IMR-90 (cell line): ENCODE measurements around the gene MBTD1. TPM values are rescaled to one million over a fixed set of nuclear protein-coding genes. Genes with fewer than 3 reads are reported as not detected.

ENCODE experiments used
- ATAC-seq: fragments of 200-7000 bp; cut with Tn5 transposase; 2 replicates; pipeline ENCODE4 v1.9.1; 2020; ENCODE audit warnings: low read depth, mild to moderate bottlenecking, moderate library complexity
- BruUV-seq: library from RNA; stranded (reverse); fragments of 400-500 nt; replicated peaks from 2 replicates; lab custom pipeline; 2021; lab: Mats Ljungman, UMichigan
- CTCF ChIA-PET: fragments of 300-600 bp; formaldehyde crosslinking; extraction: SDS; loops from one replicate; lab custom pipeline; 2021; ENCODE audit warnings: antibody characterized with exemption; lab: Yijun Ruan, JAX
- POLR2A ChIA-PET: fragments of 300-600 bp; sonication (Branson Sonifier 250); formaldehyde crosslinking; loops from one replicate; lab custom pipeline; 2022; ENCODE audit warnings: antibody characterized with exemption; ENCODE audit not compliant: unreplicated experiment; lab: Charles Lee
- DNase-seq: peaks from one replicate; pipeline ENCODE4 v3.0.0; 2013
- H2AFZ ChIP-seq: replicated peaks from 2 replicates; pipeline ENCODE3; 2013; ENCODE audit warnings: low read length, mild to moderate bottlenecking; ENCODE audit not compliant: poor library complexity
- H2AK5ac ChIP-seq: 2 replicates; pipeline ENCODE4 v1.6.1; 2013; ENCODE audit warnings: low read depth, low read length, inconsistent platforms
- H2AK9ac ChIP-seq: replicated peaks from 2 replicates; pipeline ENCODE3; 2013; ENCODE audit warnings: mild to moderate bottlenecking, low read depth, low read length, moderate library complexity; ENCODE audit not compliant: poor library complexity
- H2BK120ac ChIP-seq: 2 replicates; pipeline ENCODE4 v1.6.1; 2013; ENCODE audit warnings: low read depth, low read length, inconsistent platforms
- H2BK15ac ChIP-seq: 3 replicates; pipeline ENCODE4 v1.6.1; 2013; ENCODE audit warnings: low read depth, low read length, inconsistent platforms
- H2BK20ac ChIP-seq: 2 replicates; pipeline ENCODE4 v1.6.1; 2013; ENCODE audit warnings: low read depth, mild to moderate bottlenecking, inconsistent platforms, low read length, moderate library complexity
- H2BK5ac ChIP-seq: 2 replicates; pipeline ENCODE4 v1.6.1; 2013; ENCODE audit warnings: mild to moderate bottlenecking, low read depth, low read length, inconsistent platforms; ENCODE audit not compliant: poor library complexity, severe bottlenecking
- H3K14ac ChIP-seq: replicated peaks from 2 replicates; pipeline ENCODE4 v1.6.1; 2013; ENCODE audit warnings: low read depth, low read length, inconsistent platforms
- H3K18ac ChIP-seq: 2 replicates; pipeline ENCODE4 v1.6.1; 2013; ENCODE audit warnings: low read depth, low read length, control low read depth
- H3K23ac ChIP-seq: 2 replicates; pipeline ENCODE4 v1.6.1; 2013; ENCODE audit warnings: low read depth, low read length, inconsistent platforms
- H3K27ac ChIP-seq: 2 replicates; pipeline ENCODE4 v1.5.1; 2013; ENCODE audit warnings: mild to moderate bottlenecking, control low read depth, low read length; ENCODE audit not compliant: insufficient read depth
- H3K27me3 ChIP-seq: 2 replicates; pipeline ENCODE4 v1.6.1; 2013; ENCODE audit warnings: low read length; ENCODE audit not compliant: control insufficient read depth, insufficient read depth
- H3K36me3 ChIP-seq: 2 replicates; pipeline ENCODE4 v1.6.1; 2013; ENCODE audit warnings: low read length, mixed read lengths; ENCODE audit not compliant: control insufficient read depth, insufficient read depth
- H3K4ac ChIP-seq: 2 replicates; pipeline ENCODE4 v1.6.1; 2013; ENCODE audit warnings: low read depth, low read length, inconsistent platforms
- H3K4me1 ChIP-seq: 2 replicates; pipeline ENCODE4 v1.6.1; 2013; ENCODE audit warnings: low read length, mixed read lengths; ENCODE audit not compliant: control insufficient read depth, insufficient read depth
- H3K4me2 ChIP-seq: 2 replicates; pipeline ENCODE4 v1.6.1; 2013; ENCODE audit warnings: low read depth, mild to moderate bottlenecking, control low read depth, low read length, moderate library complexity
- H3K4me3 ChIP-seq: 2 replicates; pipeline ENCODE4 v1.5.1; 2013; ENCODE audit warnings: low read depth, mild to moderate bottlenecking, control low read depth, low read length, moderate library complexity; ENCODE audit not compliant: insufficient read depth
- H3K56ac ChIP-seq: 2 replicates; pipeline ENCODE4 v1.6.1; 2013; ENCODE audit warnings: low read length, inconsistent platforms; ENCODE audit not compliant: insufficient read depth; ENCODE audit errors: extremely low read depth
- H3K79me1 ChIP-seq, 2 experiments: 2 replicates each; pipeline ENCODE4 v1.6.1; 2013; ENCODE audit warnings: low read length in 2 of 2, inconsistent platforms in 1 of 2, low read depth in 1 of 2
- H3K9ac ChIP-seq: 2 replicates; pipeline ENCODE4 v1.6.1; 2013; ENCODE audit warnings: low read depth, low read length, control low read depth
- H3K9me1 ChIP-seq: 2 replicates; pipeline ENCODE4 v1.6.1; 2013; ENCODE audit warnings: low read length, inconsistent platforms; ENCODE audit not compliant: insufficient read depth
- H3K9me3 ChIP-seq: 2 replicates; pipeline ENCODE4 v1.6.1; 2013; ENCODE audit warnings: low read length; ENCODE audit not compliant: control insufficient read depth, insufficient read depth
- H4K20me1 ChIP-seq: 2 replicates; pipeline ENCODE4 v1.6.1; 2013; ENCODE audit warnings: low read length, inconsistent platforms; ENCODE audit not compliant: insufficient read depth
- H4K5ac ChIP-seq: 2 replicates; pipeline ENCODE4 v1.6.1; 2013; ENCODE audit warnings: mild to moderate bottlenecking, low read depth, low read length, control low read depth
- H4K8ac ChIP-seq, 2 experiments: 2 replicates each; pipeline ENCODE4 v1.6.1; 2013; ENCODE audit warnings: low read depth in 2 of 2, low read length in 2 of 2, control low read depth in 1 of 2, inconsistent platforms in 1 of 2
- H4K91ac ChIP-seq: 2 replicates; pipeline ENCODE4 v1.6.1; 2013; ENCODE audit warnings: low read depth, low read length, inconsistent platforms; ENCODE audit not compliant: insufficient read depth
- CEBPB ChIP-seq: IDR thresholded peaks from 2 replicates; pipeline ENCODE4 v1.6.1; 2012; ENCODE audit warnings: low read depth, low read length, improper control_type of control experiment
- CHD1 ChIP-seq: IDR thresholded peaks from 2 replicates; pipeline ENCODE4 v1.6.1; 2012; ENCODE audit warnings: low read depth, low read length, improper control_type of control experiment
- FOS ChIP-seq: fragments of 150-350 bp; IDR thresholded peaks from 2 replicates; pipeline ENCODE4 v1.6.1; 2016; ENCODE audit warnings: low read depth, low read length
- MAFK ChIP-seq: IDR thresholded peaks from 2 replicates; pipeline ENCODE4 v1.6.1; 2012; ENCODE audit warnings: low read depth, low read length, improper control_type of control experiment
- MAZ ChIP-seq: IDR thresholded peaks from 2 replicates; pipeline ENCODE4 v1.6.1; 2012; ENCODE audit warnings: low read depth, mild to moderate bottlenecking, low read length, improper control_type of control experiment, moderate library complexity, borderline replicate concordance
- NFE2L2 ChIP-seq: fragments of 150-350 bp; IDR thresholded peaks from 2 replicates; pipeline ENCODE4 v1.6.1; 2016; ENCODE audit warnings: low read depth, mild to moderate bottlenecking, low read length
- POLR2A ChIP-seq: IDR thresholded peaks from 2 replicates; pipeline ENCODE4 v1.6.1; 2012; ENCODE audit warnings: mild to moderate bottlenecking, low read depth, low read length
- RAD21 ChIP-seq: IDR thresholded peaks from 2 replicates; pipeline ENCODE4 v1.6.1; 2012; ENCODE audit warnings: low read length, improper control_type of control experiment
- RCOR1 ChIP-seq: IDR thresholded peaks from 2 replicates; pipeline ENCODE4 v1.6.1; 2012; ENCODE audit warnings: mild to moderate bottlenecking, low read length, improper control_type of control experiment; ENCODE audit not compliant: insufficient replicate concordance
- RFX5 ChIP-seq: IDR thresholded peaks from 2 replicates; pipeline ENCODE4 v1.8.0; 2012; ENCODE audit warnings: low read depth, mild to moderate bottlenecking, low read length, moderate library complexity
- SMC3 ChIP-seq: fragments of 150-350 bp; IDR thresholded peaks from 2 replicates; pipeline ENCODE4 v1.6.1; 2016; ENCODE audit warnings: low read depth, mild to moderate bottlenecking, antibody characterized with exemption, low read length, moderate library complexity
- WGBS, 2 experiments: methylation state at CpG; one replicate each; pipeline versions ENCODE4 v1.1.5 to v1.1.7; 2013; ENCODE audit warnings: missing lambda C conversion rate in 2 of 2; ENCODE audit not compliant: insufficient read length in 1 of 2; ENCODE audit errors: extremely low coverage in 2 of 2; 5-methylcytosine and 5-hydroxymethylcytosine counted together
- dilution Hi-C: fragments of 300-500 bp; cut with HindIII; formaldehyde crosslinking; loops from one replicate; pipeline ENCODE4 v1.14.3; 2018; ENCODE audit warnings: low sequenced_read_pairs; ENCODE audit not compliant: unreplicated experiment
- in situ Hi-C: fragments of 300-500 bp; cut with MboI; formaldehyde crosslinking; loops from 3 replicates; pipeline ENCODE4 v1.14.3; 2019; ENCODE audit warnings: low sequenced_read_pairs, inconsistent platforms, mixed read lengths
- intact Hi-C: fragments of 100-400 bp; cut with micrococcal nuclease; formaldehyde crosslinking; loops from 2 replicates; pipeline ENCODE4 v1.10.0; 2022
- polyA plus RNA-seq, 3 experiments: library from polyadenylated mRNA; depleted of rRNA; stranded (reverse); fragments of >200 nt; gene quantifications; 2 replicates each; pipeline ENCODE4 v1.2.3, GENCODE V29; 2012; ENCODE audit warnings: low replicate concordance in 1 of 3
- total RNA-seq: library from RNA; depleted of rRNA; stranded (reverse); fragments of >200 nt; gene quantifications from 2 replicates; pipeline ENCODE4 v1.2.3, GENCODE V29; 2012
- TF ChIP-seq, protein P1 (sequence below): fragments of 150-350 bp; IDR thresholded peaks from 2 replicates; pipeline ENCODE4 v1.6.1; 2016; ENCODE audit warnings: low read depth, mild to moderate bottlenecking, low read length, moderate library complexity, borderline replicate concordance
- TF ChIP-seq, protein P2 (sequence below): conservative IDR thresholded peaks from 2 replicates; pipeline ENCODE4 v1.5.1; 2012; ENCODE audit warnings: mild to moderate bottlenecking, low read depth, low read length, improper control_type of control experiment
- TF ChIP-seq, protein P3 (sequence below): fragments of 150-350 bp; IDR thresholded peaks from 2 replicates; pipeline ENCODE4 v1.6.1; 2017; ENCODE audit warnings: mild to moderate bottlenecking, antibody characterized with exemption, low read length, low read depth

MBTD1 gene
- total and polyA plus RNA-seq, 2 of the 4 experiments (the other 2 are of a cell fraction), result 3.2 to 5.6 TPM

DNA sequence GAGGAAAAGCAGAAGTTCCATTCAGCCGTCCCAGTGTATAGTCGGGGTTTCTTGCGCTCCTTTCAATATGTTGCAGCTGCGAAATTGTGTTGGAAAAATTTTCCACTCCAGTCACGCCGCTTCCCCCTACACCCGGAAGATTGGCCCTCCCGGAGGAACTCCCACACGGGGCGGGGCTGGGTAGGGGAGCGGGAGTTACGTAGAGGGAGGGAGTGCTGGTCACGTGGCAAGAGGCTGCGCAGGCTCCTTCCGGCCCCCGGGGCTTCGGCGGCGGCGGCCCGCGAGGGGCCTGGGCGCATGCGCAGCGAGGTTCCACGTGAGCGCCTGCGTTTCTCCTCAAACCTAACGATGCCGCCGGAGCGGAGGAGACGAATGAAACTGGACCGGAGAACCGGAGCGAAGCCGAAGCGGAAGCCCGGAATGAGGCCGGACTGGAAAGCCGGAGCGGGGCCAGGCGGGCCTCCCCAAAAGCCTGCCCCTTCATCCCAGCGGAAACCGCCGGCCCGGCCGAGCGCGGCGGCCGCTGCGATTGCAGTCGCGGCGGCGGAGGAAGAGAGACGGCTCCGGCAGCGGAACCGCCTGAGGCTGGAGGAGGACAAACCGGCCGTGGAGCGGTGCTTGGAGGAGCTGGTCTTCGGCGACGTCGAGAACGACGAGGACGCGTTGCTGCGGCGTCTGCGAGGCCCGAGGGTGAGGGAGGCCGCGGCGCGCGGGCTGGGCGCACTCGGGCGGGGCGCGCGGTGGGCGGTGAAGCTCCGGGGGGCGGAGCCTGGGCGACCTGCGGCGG lies 581 bp upstream of the MBTD1 start, which contains the start of gene UTP18:
UTP18 (plus strand) TSS at position 310 of the 787 bp plus-strand sequence; CDS start at position 349, 39 bp downstream.
- Histone ChIP-seq H3K79me1 (peaks cover 25 to 58% of the 10 kb centered on the region in 2 experiments), H2AK5ac (peak within 1 kb of the TSS; percentile 47; the same call in 1 of the 2 replicates), H2BK20ac (peak within 1 kb of the TSS; percentile 98), H2AK9ac (peak within 1 kb of the TSS; percentile 98), H3K9me1 (peaks cover 2% of the 10 kb centered on the region), H3K4me3 (peak within 1 kb of the TSS; percentile 88), H3K18ac (peak within 1 kb of the TSS; percentile 86), H4K91ac (peak within 1 kb of the TSS; percentile 100), H3K27ac (peak within 1 kb of the TSS; percentile 84), H3K27me3 (no peaks in the 10 kb centered on the region), H4K5ac (peak within 1 kb of the TSS; percentile 81), H2BK5ac (peak within 1 kb of the TSS; percentile 91), H3K9ac (peak within 1 kb of the TSS; percentile 86), H4K20me1 (peaks cover 35% of the 10 kb centered on the region), H3K14ac (peak within 1 kb of the TSS; percentile 97), H3K23ac (peak within 1 kb of the TSS; percentile 98), H2AFZ (peak within 1 kb of the TSS; percentile 99), H2BK15ac (peak within 1 kb of the TSS; percentile 100), H3K56ac (peak within 1 kb of the TSS; percentile 100), H4K8ac (peak within 1 kb of the TSS; percentile 77 to 100), H3K4me1 (no peaks in the 10 kb centered on the region; the same call in 1 of the 2 replicates), H3K9me3 (no peaks in the 10 kb centered on the region), H3K4ac (peak within 1 kb of the TSS; percentile 100), H2BK120ac (peak within 1 kb of the TSS; percentile 99), H3K4me2 (peak within 1 kb of the TSS; percentile 97), H3K36me3 (peaks cover 1% of the 10 kb centered on the region)
- BruUV-seq, result no TSS peak
- dilution Hi-C loops, result no loop called here
- ATAC-seq, result peak; percentile 91
- peak; percentile 97 for DNase-seq
- in situ Hi-C loops, result no loop called here
- ChIA-PET CTCF (interaction anchor here (1.1 kb wide), 1 partner anchor 12 kb away, joined by 6 read pairs; no protein-coding TSS in a partner anchor), POLR2A (no interaction called here)
- intact Hi-C loops, result loop anchor here (2.0 kb wide), 1 partner anchor 94 kb away; the partner anchor contains the start of gene NME2
- 1% methylated on average over 58 of the region's 93 CpGs; no CpG with 5 or more reads in 1 of the 2 experiments for WGBS, 2 experiments
- TF ChIP-seq RAD21, result no peak
- TF ChIP-seq SMC3, result no peak
- no peak for TF ChIP-seq NFE2L2
- no peak for TF ChIP-seq RCOR1
- TF ChIP-seq, protein P1, sequence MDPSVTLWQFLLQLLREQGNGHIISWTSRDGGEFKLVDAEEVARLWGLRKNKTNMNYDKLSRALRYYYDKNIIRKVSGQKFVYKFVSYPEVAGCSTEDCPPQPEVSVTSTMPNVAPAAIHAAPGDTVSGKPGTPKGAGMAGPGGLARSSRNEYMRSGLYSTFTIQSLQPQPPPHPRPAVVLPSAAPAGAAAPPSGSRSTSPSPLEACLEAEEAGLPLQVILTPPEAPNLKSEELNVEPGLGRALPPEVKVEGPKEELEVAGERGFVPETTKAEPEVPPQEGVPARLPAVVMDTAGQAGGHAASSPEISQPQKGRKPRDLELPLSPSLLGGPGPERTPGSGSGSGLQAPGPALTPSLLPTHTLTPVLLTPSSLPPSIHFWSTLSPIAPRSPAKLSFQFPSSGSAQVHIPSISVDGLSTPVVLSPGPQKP, result no peak
- no peak for TF ChIP-seq FOS
- TF ChIP-seq CEBPB, result no peak
- peak; percentile 99 for TF ChIP-seq MAZ
- no peak for TF ChIP-seq MAFK
- TF ChIP-seq, protein P2, sequence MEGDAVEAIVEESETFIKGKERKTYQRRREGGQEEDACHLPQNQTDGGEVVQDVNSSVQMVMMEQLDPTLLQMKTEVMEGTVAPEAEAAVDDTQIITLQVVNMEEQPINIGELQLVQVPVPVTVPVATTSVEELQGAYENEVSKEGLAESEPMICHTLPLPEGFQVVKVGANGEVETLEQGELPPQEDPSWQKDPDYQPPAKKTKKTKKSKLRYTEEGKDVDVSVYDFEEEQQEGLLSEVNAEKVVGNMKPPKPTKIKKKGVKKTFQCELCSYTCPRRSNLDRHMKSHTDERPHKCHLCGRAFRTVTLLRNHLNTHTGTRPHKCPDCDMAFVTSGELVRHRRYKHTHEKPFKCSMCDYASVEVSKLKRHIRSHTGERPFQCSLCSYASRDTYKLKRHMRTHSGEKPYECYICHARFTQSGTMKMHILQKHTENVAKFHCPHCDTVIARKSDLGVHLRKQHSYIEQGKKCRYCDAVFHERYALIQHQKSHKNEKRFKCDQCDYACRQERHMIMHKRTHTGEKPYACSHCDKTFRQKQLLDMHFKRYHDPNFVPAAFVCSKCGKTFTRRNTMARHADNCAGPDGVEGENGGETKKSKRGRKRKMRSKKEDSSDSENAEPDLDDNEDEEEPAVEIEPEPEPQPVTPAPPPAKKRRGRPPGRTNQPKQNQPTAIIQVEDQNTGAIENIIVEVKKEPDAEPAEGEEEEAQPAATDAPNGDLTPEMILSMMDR, result no peak
- no peak for TF ChIP-seq RFX5
- TF ChIP-seq, protein P3, sequence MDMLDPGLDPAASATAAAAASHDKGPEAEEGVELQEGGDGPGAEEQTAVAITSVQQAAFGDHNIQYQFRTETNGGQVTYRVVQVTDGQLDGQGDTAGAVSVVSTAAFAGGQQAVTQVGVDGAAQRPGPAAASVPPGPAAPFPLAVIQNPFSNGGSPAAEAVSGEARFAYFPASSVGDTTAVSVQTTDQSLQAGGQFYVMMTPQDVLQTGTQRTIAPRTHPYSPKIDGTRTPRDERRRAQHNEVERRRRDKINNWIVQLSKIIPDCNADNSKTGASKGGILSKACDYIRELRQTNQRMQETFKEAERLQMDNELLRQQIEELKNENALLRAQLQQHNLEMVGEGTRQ, result peak; percentile 98
- peak; percentile 75 for TF ChIP-seq POLR2A
- TF ChIP-seq CHD1, result peak; percentile 99; the same call in 1 of the 2 replicates
